T-helper 2 cell treated with Interferon-gamma antibody and Interleukin-4, amounts not matched to agents 5 μg/mL and 100 μg/mL, for 36 hours (primary cell): ENCODE results near the gene GPR39.
A peak's percentile ranks its signal among the peaks of the same experiment; 100 is the strongest.

Experiments
- DNase-seq: peaks from one replicate; pipeline ENCODE4 v3.0.0; 2021; ENCODE audit warnings: low spot score
- H3K27ac Mint-ChIP-seq: one replicate; pipeline ENCODE4 v1.8.0; 2021; ENCODE audit warnings: mild to moderate bottlenecking, mixed read lengths
- H3K27me3 Mint-ChIP-seq: one replicate; pipeline ENCODE4 v1.8.0; 2021; ENCODE audit warnings: low read depth, mixed read lengths
- H3K36me3 Mint-ChIP-seq: one replicate; pipeline ENCODE4 v1.8.0; 2021; ENCODE audit warnings: low read depth, mixed read lengths
- H3K4me1 Mint-ChIP-seq: one replicate; pipeline ENCODE4 v1.8.0; 2021; ENCODE audit warnings: low read depth, mixed read lengths
- H3K4me3 Mint-ChIP-seq: one replicate; pipeline ENCODE4 v1.8.0; 2022; ENCODE audit warnings: mild to moderate bottlenecking, moderate library complexity, mixed read lengths
- H3K9me3 Mint-ChIP-seq: one replicate; pipeline ENCODE4 v1.8.0; 2021; ENCODE audit warnings: mixed read lengths

GPR39 gene

GRCh38 chr2:132442278-132442677 is 25.7 kb downstream of the GPR39 start:
- Mint-ChIP-seq H3K4me3 (no peak overlapping the region), H3K36me3 (no peaks in the 10 kb centered on the region), H3K4me1 (no peaks in the 10 kb centered on the region), H3K27me3 (no peaks in the 10 kb centered on the region), H3K27ac (no peak overlapping the region), H3K9me3 (no peaks in the 10 kb centered on the region)
- DNase-seq, result no peak

- no peak for DNase-seq
- H3K36me3 Mint-ChIP-seq, result no peaks in the 10 kb centered on the region
- H3K4me3 Mint-ChIP-seq, result no peak overlapping the region
- no peaks in the 10 kb centered on the region for H3K27me3 Mint-ChIP-seq
- no peaks in the 10 kb centered on the region for H3K4me1 Mint-ChIP-seq
- no peak overlapping the region for H3K27ac Mint-ChIP-seq
- no peaks in the 10 kb centered on the region for H3K9me3 Mint-ChIP-seq
Measured at GRCh38 chr2:132443106-132443505, 26.5 kb downstream of the GPR39 start.

GRCh38 chr2:132446444-132446843 is 29.8 kb downstream of the GPR39 start:
- no peaks in the 10 kb centered on the region for H3K27me3 Mint-ChIP-seq
- H3K9me3 Mint-ChIP-seq, result no peaks in the 10 kb centered on the region
- no peak overlapping the region for H3K4me3 Mint-ChIP-seq
- no peak for DNase-seq
- no peak overlapping the region for H3K27ac Mint-ChIP-seq
- H3K36me3 Mint-ChIP-seq, result no peaks in the 10 kb centered on the region
- H3K4me1 Mint-ChIP-seq, result no peaks in the 10 kb centered on the region

- Mint-ChIP-seq H3K4me3 (peak overlapping the region; percentile 1), H3K4me1 (no peaks in the 10 kb centered on the region), H3K36me3 (no peaks in the 10 kb centered on the region), H3K27ac (no peak overlapping the region), H3K9me3 (peaks cover 7% of the 10 kb centered on the region), H3K27me3 (no peaks in the 10 kb centered on the region)
- no peak for DNase-seq
Measured at GRCh38 chr2:132448331-132448730, 31.7 kb downstream of the GPR39 start.

- Mint-ChIP-seq H3K9me3 (peaks cover 7% of the 10 kb centered on the region), H3K27ac (no peak overlapping the region), H3K27me3 (no peaks in the 10 kb centered on the region), H3K36me3 (no peaks in the 10 kb centered on the region), H3K4me3 (peak overlapping the region; percentile 1), H3K4me1 (no peaks in the 10 kb centered on the region)
- no peak for DNase-seq
Measured at GRCh38 chr2:132448771-132449170, 32.2 kb downstream of the GPR39 start.

- H3K27ac Mint-ChIP-seq, result no peak overlapping the region
- DNase-seq, result no peak
- H3K9me3 Mint-ChIP-seq, result peaks cover 16% of the 10 kb centered on the region
- no peaks in the 10 kb centered on the region for H3K36me3 Mint-ChIP-seq
- no peak overlapping the region for H3K4me3 Mint-ChIP-seq
- no peaks in the 10 kb centered on the region for H3K27me3 Mint-ChIP-seq
- no peaks in the 10 kb centered on the region for H3K4me1 Mint-ChIP-seq
Measured at GRCh38 chr2:132449868-132450267, 33.3 kb downstream of the GPR39 start.

- no peaks in the 10 kb centered on the region for H3K4me1 Mint-ChIP-seq
- peaks cover 39% of the 10 kb centered on the region for H3K9me3 Mint-ChIP-seq
- no peaks in the 10 kb centered on the region for H3K36me3 Mint-ChIP-seq
- H3K27me3 Mint-ChIP-seq, result no peaks in the 10 kb centered on the region
- no peak for DNase-seq
- H3K4me3 Mint-ChIP-seq, result no peak overlapping the region
- H3K27ac Mint-ChIP-seq, result no peak overlapping the region
Measured at GRCh38 chr2:132460781-132461180, 44.2 kb downstream of the GPR39 start.

GRCh38 chr2:132462236-132462635 is 45.6 kb downstream of the GPR39 start:
- no peaks in the 10 kb centered on the region for H3K36me3 Mint-ChIP-seq
- H3K4me3 Mint-ChIP-seq, result no peak overlapping the region
- no peaks in the 10 kb centered on the region for H3K27me3 Mint-ChIP-seq
- H3K4me1 Mint-ChIP-seq, result no peaks in the 10 kb centered on the region
- DNase-seq, result no peak
- peaks cover 39% of the 10 kb centered on the region for H3K9me3 Mint-ChIP-seq
- H3K27ac Mint-ChIP-seq, result no peak overlapping the region

- H3K4me1 Mint-ChIP-seq, result no peaks in the 10 kb centered on the region
- H3K27ac Mint-ChIP-seq, result no peak overlapping the region
Measured at GRCh38 chr2:132463719-132464118, 47.1 kb downstream of the GPR39 start.

GRCh38 chr2:132465917-132466316 is 49.3 kb downstream of the GPR39 start:
- Mint-ChIP-seq H3K27ac (no peak overlapping the region), H3K9me3 (peaks cover 31% of the 10 kb centered on the region), H3K4me1 (no peaks in the 10 kb centered on the region), H3K27me3 (no peaks in the 10 kb centered on the region), H3K36me3 (no peaks in the 10 kb centered on the region), H3K4me3 (no peak overlapping the region)
- no peak for DNase-seq

More at GRCh38 chr2:132463719-132464118, 47.1 kb downstream of the GPR39 start:
- Mint-ChIP-seq H3K27me3 (no peaks in the 10 kb centered on the region), H3K36me3 (no peaks in the 10 kb centered on the region), H3K4me3 (no peak overlapping the region), H3K9me3 (peaks cover 39% of the 10 kb centered on the region)
- DNase-seq, result no peak

- no peaks in the 10 kb centered on the region for H3K27me3 Mint-ChIP-seq
- no peaks in the 10 kb centered on the region for H3K36me3 Mint-ChIP-seq
- H3K4me3 Mint-ChIP-seq, result no peak overlapping the region
- DNase-seq, result no peak
- H3K27ac Mint-ChIP-seq, result no peak overlapping the region
- H3K9me3 Mint-ChIP-seq, result peaks cover 31% of the 10 kb centered on the region
- H3K4me1 Mint-ChIP-seq, result no peaks in the 10 kb centered on the region
Measured at GRCh38 chr2:132466428-132467028, 49.9 kb downstream of the GPR39 start.

- H3K27ac Mint-ChIP-seq, result no peak overlapping the region
- no peak overlapping the region for H3K4me3 Mint-ChIP-seq
Measured at GRCh38 chr2:132468821-132469675, 52.4 kb downstream of the GPR39 start.

GRCh38 chr2:132470746-132471145 is 54.1 kb downstream of the GPR39 start:
- no peak for DNase-seq
- Mint-ChIP-seq H3K27ac (no peak overlapping the region), H3K27me3 (no peaks in the 10 kb centered on the region), H3K4me1 (no peaks in the 10 kb centered on the region), H3K36me3 (no peaks in the 10 kb centered on the region), H3K4me3 (no peak overlapping the region), H3K9me3 (peaks cover 14% of the 10 kb centered on the region)

More at GRCh38 chr2:132468821-132469675, 52.4 kb downstream of the GPR39 start:
- peaks cover 26% of the 10 kb centered on the region for H3K9me3 Mint-ChIP-seq
- no peaks in the 10 kb centered on the region for H3K27me3 Mint-ChIP-seq
- no peaks in the 10 kb centered on the region for H3K4me1 Mint-ChIP-seq
- DNase-seq, result no peak
- no peaks in the 10 kb centered on the region for H3K36me3 Mint-ChIP-seq

GRCh38 chr2:132473174-132473883 is 56.7 kb downstream of the GPR39 start:
- no peaks in the 10 kb centered on the region for H3K27me3 Mint-ChIP-seq
- H3K36me3 Mint-ChIP-seq, result no peaks in the 10 kb centered on the region
- peaks cover 23% of the 10 kb centered on the region for H3K9me3 Mint-ChIP-seq
- H3K4me1 Mint-ChIP-seq, result no peaks in the 10 kb centered on the region
- no peak for DNase-seq
- H3K27ac Mint-ChIP-seq, result no peak overlapping the region
- H3K4me3 Mint-ChIP-seq, result no peak overlapping the region
